Measurements from ENCODE around the gene FAM181A. TPM values are rescaled to one million over a fixed set of nuclear protein-coding genes. Genes with fewer than 3 reads are reported as not detected.
A peak's percentile ranks its signal among the peaks of the same experiment; 100 is the strongest.

The FAM181A gene
- total and polyA plus RNA-seq, 3 experiments from 2014 or later: not detected

DNA sequence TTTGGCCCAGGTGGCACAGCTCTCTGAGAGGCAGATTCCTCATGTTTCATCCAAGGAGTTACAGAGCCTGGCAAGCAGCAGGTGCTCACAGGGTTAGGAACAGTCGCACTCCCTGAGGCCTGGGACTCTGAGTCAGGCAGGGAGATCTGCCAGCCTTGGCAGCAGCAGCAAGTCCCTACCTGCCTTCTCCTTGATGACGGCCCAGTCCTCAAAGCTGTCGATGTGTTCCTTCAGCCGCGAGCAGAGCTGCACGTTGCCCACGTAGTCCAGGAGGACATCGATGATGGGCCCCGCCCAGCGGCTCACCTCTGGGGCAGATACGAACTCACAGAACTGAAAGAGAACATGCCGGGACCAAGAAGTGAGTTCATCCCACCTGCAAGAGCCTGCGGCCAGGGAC is 10.4 kb downstream of the FAM181A start:
- peaks cover 0 to 5% of the 10 kb centered on the region in 2 donors for H3K27me3 Mint-ChIP-seq
- Histone ChIP-seq H3K36me3 (ENCODE audit: insufficient read depth, low read length) (no peaks in the 10 kb centered on the region), H3K27me3 (ENCODE audit: insufficient read depth, low read length, poor library complexity, severe bottlenecking) (no peaks in the 10 kb centered on the region), H3K4me1 (ENCODE audit: insufficient read depth, low read length) (no peaks in the 10 kb centered on the region), H3K4me3 (ENCODE audit: low read length) (no peak overlapping the region), H3K9me3 (ENCODE audit: low read length) (no peaks in the 10 kb centered on the region), H3K27ac (ENCODE audit: low read depth, low read length) (no peak overlapping the region)
- ChIA-PET POLR2A (interaction anchor here (0.6 to 0.7 kb wide), 2 partner anchors 62 to 109 kb away, joined by 3 to 8 read pairs; no protein-coding TSS in a partner anchor), CTCF (interaction anchor here (0.7 to 21.3 kb wide), 7 partner anchors 34 to 243 kb away, joined by 3 to 945 read pairs (median 7); partner anchors contain the start of genes ASB2, CCDC197 and IFI27L2)
- peak overlapping the region in 5 of 7 donors; percentile 4 to 68 (median 15) for H3K4me3 Mint-ChIP-seq
- H3K4me1 Mint-ChIP-seq: peaks cover 5 to 21% (median 6%) of the 10 kb centered on the region in 3 donors
- H3K9me3 Mint-ChIP-seq: no peaks in the 10 kb centered on the region
- no peak overlapping the region for H3K27ac Mint-ChIP-seq
- no peak for DNase-seq
- peaks cover 0 to 70% (median 10%) of the 10 kb centered on the region in 3 donors for H3K36me3 Mint-ChIP-seq

GRCh38 chr14:93938751-93939303 is 11.7 kb downstream of the FAM181A start:
- Mint-ChIP-seq H3K36me3 (peaks cover 0 to 68% (median 11%) of the 10 kb centered on the region in 3 donors), H3K27me3 (peaks cover 0 to 5% of the 10 kb centered on the region in 2 donors), H3K9me3 (no peaks in the 10 kb centered on the region), H3K4me3 (peak overlapping the region; percentile 37 to 87 (median 56)), H3K4me1 (peaks cover 5 to 21% (median 6%) of the 10 kb centered on the region in 3 donors), H3K27ac (no peak overlapping the region)
- POLR2A ChIA-PET: interaction anchor here (1.5 to 3.3 kb wide), 5 partner anchors 25 to 66 kb away, joined by 4 to 21 read pairs (median 8); no protein-coding TSS in a partner anchor
- CTCF ChIA-PET: interaction anchor here (1.2 to 21.3 kb wide), 17 partner anchors 12 to 733 kb away, joined by 3 to 945 read pairs (median 18); partner anchors contain the start of genes ASB2, CCDC197, FAM181A and IFI27L2
- Histone ChIP-seq H3K36me3 (ENCODE audit: insufficient read depth, low read length) (no peaks in the 10 kb centered on the region), H3K4me3 (ENCODE audit: low read length) (no peak overlapping the region), H3K9me3 (ENCODE audit: low read length) (no peaks in the 10 kb centered on the region), H3K27me3 (ENCODE audit: insufficient read depth, low read length, poor library complexity, severe bottlenecking) (no peaks in the 10 kb centered on the region), H3K27ac (ENCODE audit: low read depth, low read length) (no peak overlapping the region), H3K4me1 (ENCODE audit: insufficient read depth, low read length) (no peaks in the 10 kb centered on the region)
- no peak for DNase-seq

GRCh38 chr14:93939304-93940229 is 12.4 kb downstream of the FAM181A start:
- no peaks in the 10 kb centered on the region for H3K4me1 ChIP-seq (ENCODE audit: insufficient read depth, low read length)
- peaks cover 0 to 4% of the 10 kb centered on the region in 2 donors for H3K27me3 Mint-ChIP-seq
- CTCF ChIA-PET: interaction anchor here (0.7 to 21.3 kb wide), 35 partner anchors 9 to 734 kb away, joined by 3 to 945 read pairs (median 7); partner anchors contain the start of genes ASB2, CCDC197, DDX24 and FAM181A
- peak overlapping the region; percentile 45 for H3K4me3 ChIP-seq (ENCODE audit: low read length)
- POLR2A ChIA-PET: interaction anchor here (0.5 to 3.3 kb wide), 13 partner anchors 20 to 197 kb away, joined by 3 to 21 read pairs (median 6); partner anchors contain the start of gene ASB2
- peaks cover 5 to 21% (median 6%) of the 10 kb centered on the region in 3 donors for H3K4me1 Mint-ChIP-seq
- no peaks in the 10 kb centered on the region for H3K9me3 ChIP-seq (ENCODE audit: low read length)
- peaks cover 0 to 68% (median 11%) of the 10 kb centered on the region in 3 donors for H3K36me3 Mint-ChIP-seq
- H3K4me3 Mint-ChIP-seq: peak overlapping the region; percentile 26 to 87 (median 56)
- peak; percentile 81 to 91 (median 85) for DNase-seq
- H3K27ac Mint-ChIP-seq: peak overlapping the region in 4 of 8 donors; percentile 23 to 70 (median 31)
- H3K36me3 ChIP-seq (ENCODE audit: insufficient read depth, low read length): no peaks in the 10 kb centered on the region
- no peak overlapping the region for H3K27ac ChIP-seq (ENCODE audit: low read depth, low read length)
- H3K9me3 Mint-ChIP-seq: no peaks in the 10 kb centered on the region
- no peaks in the 10 kb centered on the region for H3K27me3 ChIP-seq (ENCODE audit: insufficient read depth, low read length, poor library complexity, severe bottlenecking)

- Histone ChIP-seq H3K27me3 (ENCODE audit: insufficient read depth, low read length, poor library complexity, severe bottlenecking) (no peaks in the 10 kb centered on the region), H3K4me3 (ENCODE audit: low read length) (no peak overlapping the region), H3K27ac (ENCODE audit: low read depth, low read length) (no peak overlapping the region), H3K36me3 (ENCODE audit: insufficient read depth, low read length) (no peaks in the 10 kb centered on the region), H3K9me3 (ENCODE audit: low read length) (no peaks in the 10 kb centered on the region), H3K4me1 (ENCODE audit: insufficient read depth, low read length) (no peaks in the 10 kb centered on the region)
- Mint-ChIP-seq H3K4me1 (peaks cover 5 to 21% (median 6%) of the 10 kb centered on the region in 3 donors), H3K27ac (peak overlapping the region in 4 of 8 donors; percentile 31 to 74 (median 52)), H3K36me3 (peaks cover 0 to 66% (median 12%) of the 10 kb centered on the region in 3 donors), H3K9me3 (no peaks in the 10 kb centered on the region), H3K27me3 (peaks cover 0 to 4% of the 10 kb centered on the region in 2 donors), H3K4me3 (peak overlapping the region in 4 of 7 donors; percentile 4 to 72 (median 53))
- DNase-seq: no peak
- POLR2A ChIA-PET: interaction anchor here (0.6 to 3.3 kb wide), 9 partner anchors 19 to 110 kb away, joined by 4 to 21 read pairs (median 6); partner anchors contain the start of gene ASB2
- CTCF ChIA-PET: interaction anchor here (0.7 to 21.3 kb wide), 29 partner anchors 8 to 244 kb away, joined by 3 to 945 read pairs (median 10); partner anchors contain the start of genes ASB2, CCDC197, DDX24 and IFI27L1
Observed at GRCh38 chr14:93940437-93940836, 13.3 kb downstream of the FAM181A start.

- peak overlapping the region in 1 of 7 donors; percentile 55 for H3K4me3 Mint-ChIP-seq
- no peaks in the 10 kb centered on the region for H3K27me3 ChIP-seq (ENCODE audit: insufficient read depth, low read length, poor library complexity, severe bottlenecking)
- peaks cover 0 to 67% (median 10%) of the 10 kb centered on the region in 3 donors for H3K36me3 Mint-ChIP-seq
- H3K4me3 ChIP-seq (ENCODE audit: low read length): no peak overlapping the region
- H3K27me3 Mint-ChIP-seq: peaks cover 0 to 4% of the 10 kb centered on the region in 2 donors
- no peaks in the 10 kb centered on the region for H3K9me3 ChIP-seq (ENCODE audit: low read length)
- DNase-seq: no peak
- no peaks in the 10 kb centered on the region for H3K36me3 ChIP-seq (ENCODE audit: insufficient read depth, low read length)
- ChIA-PET POLR2A (interaction anchor here (2.3 to 3.3 kb wide), 2 partner anchors 22 to 35 kb away, joined by 8 to 17 read pairs; partner anchors contain the start of gene ASB2), CTCF (interaction anchor here (1.8 to 21.3 kb wide), 3 partner anchors 30 to 197 kb away, joined by 11 to 945 read pairs (median 272); partner anchors contain the start of genes ASB2 and CCDC197)
- H3K27ac Mint-ChIP-seq: no peak overlapping the region
- no peak overlapping the region for H3K27ac ChIP-seq (ENCODE audit: low read depth, low read length)
- H3K9me3 Mint-ChIP-seq: no peaks in the 10 kb centered on the region
- peaks cover 5 to 18% (median 6%) of the 10 kb centered on the region in 3 donors for H3K4me1 Mint-ChIP-seq
- no peaks in the 10 kb centered on the region for H3K4me1 ChIP-seq (ENCODE audit: insufficient read depth, low read length)
Observed at GRCh38 chr14:93941293-93941910, 14.3 kb downstream of the FAM181A start.

DNA sequence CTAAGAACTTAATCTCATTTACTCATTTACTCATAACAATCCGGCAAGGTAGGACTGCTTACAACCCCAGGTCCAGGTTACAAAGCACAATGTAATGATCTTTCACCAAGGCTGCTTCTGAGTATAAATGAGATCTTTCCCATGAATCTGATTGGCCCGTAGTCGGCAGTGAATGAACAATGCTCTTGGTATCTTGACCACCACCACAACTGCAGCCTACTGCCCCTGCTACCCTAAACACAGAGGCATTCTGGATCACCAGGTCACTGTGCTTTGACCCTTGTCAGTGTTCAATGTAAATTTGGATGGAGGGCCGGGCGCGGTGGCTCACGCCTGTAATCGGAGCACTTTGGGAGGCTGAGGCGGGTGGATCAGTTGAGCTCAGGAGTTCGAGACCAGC is 15.9 kb downstream of the FAM181A start:
- no peak overlapping the region for H3K4me3 Mint-ChIP-seq
- ChIA-PET CTCF (interaction anchor here (0.8 to 21.3 kb wide), 4 partner anchors 10 to 81 kb away, joined by 3 to 945 read pairs (median 141); partner anchors contain the start of genes ASB2 and CCDC197), POLR2A (no interaction called here)
- no peak for DNase-seq
- H3K36me3 Mint-ChIP-seq: peaks cover 0 to 69% (median 8%) of the 10 kb centered on the region in 3 donors
- Histone ChIP-seq H3K4me1 (ENCODE audit: insufficient read depth, low read length) (no peaks in the 10 kb centered on the region), H3K4me3 (ENCODE audit: low read length) (no peak overlapping the region), H3K27me3 (ENCODE audit: insufficient read depth, low read length, poor library complexity, severe bottlenecking) (no peaks in the 10 kb centered on the region), H3K36me3 (ENCODE audit: insufficient read depth, low read length) (no peaks in the 10 kb centered on the region), H3K9me3 (ENCODE audit: low read length) (no peaks in the 10 kb centered on the region), H3K27ac (ENCODE audit: low read depth, low read length) (no peak overlapping the region)
- H3K4me1 Mint-ChIP-seq: peaks cover 5 to 14% (median 6%) of the 10 kb centered on the region in 3 donors
- H3K27me3 Mint-ChIP-seq: peaks cover 0 to 4% of the 10 kb centered on the region in 2 donors
- H3K27ac Mint-ChIP-seq: no peak overlapping the region
- no peaks in the 10 kb centered on the region for H3K9me3 Mint-ChIP-seq

DNA sequence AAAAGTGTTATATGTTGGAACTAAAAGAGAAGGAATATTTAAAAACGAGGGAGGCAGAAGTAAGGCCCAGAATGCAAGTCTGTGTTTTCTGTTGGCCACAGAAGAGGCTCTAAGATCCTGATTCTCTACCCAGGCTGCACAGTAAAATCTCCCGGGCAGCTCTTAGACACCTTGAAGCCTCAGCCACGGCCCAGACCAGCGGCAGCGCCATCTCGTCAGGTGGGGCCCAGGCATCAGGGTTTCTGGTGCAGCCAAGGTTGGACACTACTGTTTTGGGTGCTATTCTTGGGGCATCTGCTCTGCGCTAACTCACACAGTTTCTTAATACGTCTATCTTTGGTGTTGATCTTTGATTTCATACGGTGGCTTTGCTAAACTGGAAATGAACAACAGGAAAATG is 16.8 kb downstream of the FAM181A start:
- no peak for DNase-seq
- POLR2A ChIA-PET: no interaction called here
- Mint-ChIP-seq H3K4me3 (no peak overlapping the region), H3K9me3 (no peaks in the 10 kb centered on the region), H3K4me1 (peaks cover 5 to 15% (median 6%) of the 10 kb centered on the region in 3 donors), H3K27ac (no peak overlapping the region), H3K27me3 (no peaks in the 10 kb centered on the region), H3K36me3 (peaks cover 0 to 74% (median 8%) of the 10 kb centered on the region in 3 donors)
- CTCF ChIA-PET: interaction anchor here (0.6 to 21.3 kb wide), 5 partner anchors 9 to 224 kb away, joined by 3 to 945 read pairs (median 10); partner anchors contain the start of genes ASB2 and CCDC197
- H3K4me3 ChIP-seq (ENCODE audit: low read length): no peak overlapping the region
- no peaks in the 10 kb centered on the region for H3K4me1 ChIP-seq (ENCODE audit: insufficient read depth, low read length)
- H3K36me3 ChIP-seq (ENCODE audit: insufficient read depth, low read length): no peaks in the 10 kb centered on the region
- no peaks in the 10 kb centered on the region for H3K27me3 ChIP-seq (ENCODE audit: insufficient read depth, low read length, poor library complexity, severe bottlenecking)
- no peaks in the 10 kb centered on the region for H3K9me3 ChIP-seq (ENCODE audit: low read length)
- H3K27ac ChIP-seq (ENCODE audit: low read depth, low read length): no peak overlapping the region
